SU-DHL-6 (cell line): ENCODE data around the gene ARHGAP30.

Source experiments
- EZH2phosphoT487 ChIP-seq: fragments of 200-600 bp; sonication (generic), shearing (Covaris generic); conservative IDR thresholded peaks from 2 replicates; pipeline ENCODE4 v1.6.1; 2018; ENCODE audit warnings: mild to moderate bottlenecking, antibody characterized with exemption, low read length, moderate library complexity, mixed read lengths
- TF ChIP-seq, protein P1 (sequence below): fragments of 200-600 bp; sonication (generic); IDR thresholded peaks from one replicate; pipeline ENCODE4 v1.5.1; 2017; ENCODE audit warnings: antibody characterized with exemption, mild to moderate bottlenecking, low read length, moderate library complexity; ENCODE audit not compliant: insufficient read depth, poor library complexity, severe bottlenecking

DNA sequence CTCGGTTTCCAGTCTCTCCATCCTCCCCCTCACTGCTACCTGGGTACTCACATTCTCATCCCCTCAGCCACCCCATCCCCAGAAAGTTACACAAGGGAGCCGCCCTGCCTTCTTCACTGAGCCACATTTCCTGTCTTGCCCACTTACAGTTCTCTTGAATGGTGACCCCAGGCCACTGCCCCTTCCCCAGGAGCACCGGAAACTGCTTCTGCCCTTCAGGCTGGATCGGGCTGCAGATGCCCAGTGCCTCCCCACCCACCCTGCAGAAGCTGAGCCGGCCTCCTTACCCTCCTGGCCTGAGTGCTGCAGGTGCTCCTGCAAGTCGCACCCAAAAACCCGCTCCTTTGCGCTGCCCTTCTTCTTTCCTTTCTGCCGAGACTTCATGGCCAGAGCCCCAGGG is 450 bp downstream of the ARHGAP30 start:
- TF ChIP-seq, protein P1, sequence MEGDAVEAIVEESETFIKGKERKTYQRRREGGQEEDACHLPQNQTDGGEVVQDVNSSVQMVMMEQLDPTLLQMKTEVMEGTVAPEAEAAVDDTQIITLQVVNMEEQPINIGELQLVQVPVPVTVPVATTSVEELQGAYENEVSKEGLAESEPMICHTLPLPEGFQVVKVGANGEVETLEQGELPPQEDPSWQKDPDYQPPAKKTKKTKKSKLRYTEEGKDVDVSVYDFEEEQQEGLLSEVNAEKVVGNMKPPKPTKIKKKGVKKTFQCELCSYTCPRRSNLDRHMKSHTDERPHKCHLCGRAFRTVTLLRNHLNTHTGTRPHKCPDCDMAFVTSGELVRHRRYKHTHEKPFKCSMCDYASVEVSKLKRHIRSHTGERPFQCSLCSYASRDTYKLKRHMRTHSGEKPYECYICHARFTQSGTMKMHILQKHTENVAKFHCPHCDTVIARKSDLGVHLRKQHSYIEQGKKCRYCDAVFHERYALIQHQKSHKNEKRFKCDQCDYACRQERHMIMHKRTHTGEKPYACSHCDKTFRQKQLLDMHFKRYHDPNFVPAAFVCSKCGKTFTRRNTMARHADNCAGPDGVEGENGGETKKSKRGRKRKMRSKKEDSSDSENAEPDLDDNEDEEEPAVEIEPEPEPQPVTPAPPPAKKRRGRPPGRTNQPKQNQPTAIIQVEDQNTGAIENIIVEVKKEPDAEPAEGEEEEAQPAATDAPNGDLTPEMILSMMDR = no peak
- no peak for TF ChIP-seq EZH2phosphoT487
